HEK293 (cell line): ENCODE measurements around the gene MRPL34.

Experiments used
- CTCF ChIA-PET: fragments of 350-600 bp; formaldehyde crosslinking; extraction: SDS; loops from one replicate; lab custom pipeline; 2021; ENCODE audit warnings: antibody characterized with exemption; lab: Yijun Ruan, JAX
- POLR2A ChIA-PET: fragments of 300-600 bp; formaldehyde crosslinking; extraction: SDS; loops from one replicate; lab custom pipeline; 2020; ENCODE audit warnings: antibody characterized with exemption, inconsistent platforms; lab: Yijun Ruan, JAX
- H3K27ac ChIP-seq: fragments of 200-500 bp; sonication (Bioruptor generic); 2 replicates; pipeline ENCODE4 v1.5.1; 2014; ENCODE audit warnings: low read depth, low read length, control low read depth, inconsistent platforms; ENCODE audit errors: extremely low read depth
- H3K36me3 ChIP-seq, 2 experiments: fragments of 200-500 bp in 1 of 2; sonication (Bioruptor generic) in 1 of 2; 1 replicate in 1 of 2; 2 replicates in 1 of 2; pipeline ENCODE4 v1.5.1; 2014 to 2017; ENCODE audit warnings: inconsistent platforms in 2 of 2, low read length in 2 of 2; ENCODE audit not compliant: control insufficient read depth in 2 of 2, insufficient read depth in 1 of 2
- H3K4me1 ChIP-seq: fragments of 200-500 bp; sonication (Bioruptor generic); 2 replicates; pipeline ENCODE4 v1.5.1; 2014; ENCODE audit warnings: mild to moderate bottlenecking, low read length, inconsistent platforms; ENCODE audit not compliant: control insufficient read depth, insufficient read depth
- H3K4me3 ChIP-seq: 2 replicates; pipeline ENCODE4 v1.5.1; 2011; ENCODE audit warnings: low read depth, mild to moderate bottlenecking, control low read depth, low read length, moderate library complexity
- H3K9me3 ChIP-seq: fragments of 200-500 bp; sonication (Bioruptor generic); 2 replicates; pipeline ENCODE4 v1.5.1; 2014; ENCODE audit warnings: low read depth, low read length, inconsistent platforms; ENCODE audit not compliant: control insufficient read depth, insufficient read depth
- BCL11A ChIP-seq: fragments of 450-650 bp; formaldehyde crosslinking; IDR thresholded peaks from 2 replicates; pipeline ENCODE4 v1.5.1; 2016; ENCODE audit warnings: low read depth, missing biosample characterization, missing genetic modification characterization
- BCL11B ChIP-seq: fragments of 450-650 bp; formaldehyde crosslinking; IDR thresholded peaks from 2 replicates; pipeline ENCODE4 v1.5.1; 2016; ENCODE audit warnings: low read depth, missing biosample characterization, missing genetic modification characterization
- HIC1 ChIP-seq: fragments of 450-650 bp; formaldehyde crosslinking; IDR thresholded peaks from 2 replicates; pipeline ENCODE4 v1.5.1; 2016; ENCODE audit warnings: missing biosample characterization, missing genetic modification characterization
- KLF7 ChIP-seq: fragments of 450-650 bp; formaldehyde crosslinking; IDR thresholded peaks from 2 replicates; pipeline ENCODE4 v1.5.1; 2016; ENCODE audit warnings: missing biosample characterization, missing genetic modification characterization, borderline replicate concordance
- OSR2 ChIP-seq: fragments of 450-650 bp; formaldehyde crosslinking; IDR thresholded peaks from 2 replicates; pipeline ENCODE4 v1.5.1; 2016; ENCODE audit warnings: missing biosample characterization, missing genetic modification characterization
- SCRT1 ChIP-seq: fragments of 450-650 bp; formaldehyde crosslinking; IDR thresholded peaks from 2 replicates; pipeline ENCODE4 v1.5.1; 2016; ENCODE audit warnings: missing biosample characterization, missing genetic modification characterization, borderline replicate concordance
- SP3 ChIP-seq: fragments of 450-650 bp; formaldehyde crosslinking; IDR thresholded peaks from 2 replicates; pipeline ENCODE4 v1.5.1; 2016; ENCODE audit warnings: missing biosample characterization, missing genetic modification characterization
- TCF7L2 ChIP-seq: IDR thresholded peaks from 2 replicates; pipeline ENCODE4 v1.6.1; 2011; ENCODE audit warnings: low read depth, mild to moderate bottlenecking, inconsistent platforms, low read length, moderate library complexity, borderline replicate concordance
- ZBTB20 ChIP-seq: fragments of 450-650 bp; formaldehyde crosslinking; IDR thresholded peaks from 2 replicates; pipeline ENCODE4 v1.5.1; 2016; ENCODE audit warnings: missing biosample characterization, missing genetic modification characterization
- ZEB2 ChIP-seq: fragments of 450-650 bp; formaldehyde crosslinking; IDR thresholded peaks from 2 replicates; pipeline ENCODE4 v1.5.1; 2016; ENCODE audit warnings: missing biosample characterization, missing genetic modification characterization
- ZFP41 ChIP-seq: fragments of 450-650 bp; formaldehyde crosslinking; IDR thresholded peaks from 2 replicates; pipeline ENCODE4 v1.5.1; 2016; ENCODE audit warnings: missing biosample characterization, missing genetic modification characterization, borderline replicate concordance
- ZNF10 ChIP-seq: fragments of 450-650 bp; formaldehyde crosslinking; IDR thresholded peaks from 2 replicates; pipeline ENCODE4 v1.5.1; 2017; ENCODE audit warnings: missing biosample characterization, missing genetic modification characterization
- ZNF155 ChIP-seq: fragments of 450-650 bp; formaldehyde crosslinking; IDR thresholded peaks from 2 replicates; pipeline ENCODE4 v1.5.1; 2016; ENCODE audit warnings: missing biosample characterization, missing genetic modification characterization
- ZNF16 ChIP-seq: fragments of 450-650 bp; formaldehyde crosslinking; IDR thresholded peaks from 2 replicates; pipeline ENCODE4 v1.5.1; 2016; ENCODE audit warnings: low read depth, missing biosample characterization, missing genetic modification characterization
- ZNF26 ChIP-seq: fragments of 450-650 bp; formaldehyde crosslinking; IDR thresholded peaks from 2 replicates; pipeline ENCODE4 v1.5.1; 2016; ENCODE audit warnings: missing biosample characterization, missing genetic modification characterization
- ZNF433 ChIP-seq: fragments of 450-650 bp; formaldehyde crosslinking; IDR thresholded peaks from 2 replicates; pipeline ENCODE4 v1.5.1; 2016; ENCODE audit warnings: missing biosample characterization, missing genetic modification characterization, low read depth
- ZNF549 ChIP-seq: fragments of 450-650 bp; IDR thresholded peaks from 2 replicates; pipeline ENCODE4 v1.5.1; 2018; ENCODE audit warnings: missing biosample characterization, missing genetic modification characterization, mild to moderate bottlenecking, inconsistent platforms, moderate library complexity
- ZNF560 ChIP-seq: fragments of 450-650 bp; formaldehyde crosslinking; IDR thresholded peaks from 2 replicates; pipeline ENCODE4 v1.5.1; 2017; ENCODE audit warnings: missing biosample characterization, missing genetic modification characterization, borderline replicate concordance
- ZSCAN4 ChIP-seq: fragments of 450-650 bp; formaldehyde crosslinking; IDR thresholded peaks from 2 replicates; pipeline ENCODE4 v1.5.1; 2017; ENCODE audit warnings: missing biosample characterization, missing genetic modification characterization
- TF ChIP-seq, protein P1 (sequence below): fragments of 450-650 bp; formaldehyde crosslinking; IDR thresholded peaks from 2 replicates; pipeline ENCODE4 v1.5.1; 2016; ENCODE audit warnings: missing biosample characterization, missing genetic modification characterization
- TF ChIP-seq, protein P2 (sequence below): fragments of 450-650 bp; formaldehyde crosslinking; IDR thresholded peaks from 2 replicates; pipeline ENCODE4 v1.5.1; 2016; ENCODE audit warnings: missing biosample characterization, missing genetic modification characterization

Gene MRPL34

DNA sequence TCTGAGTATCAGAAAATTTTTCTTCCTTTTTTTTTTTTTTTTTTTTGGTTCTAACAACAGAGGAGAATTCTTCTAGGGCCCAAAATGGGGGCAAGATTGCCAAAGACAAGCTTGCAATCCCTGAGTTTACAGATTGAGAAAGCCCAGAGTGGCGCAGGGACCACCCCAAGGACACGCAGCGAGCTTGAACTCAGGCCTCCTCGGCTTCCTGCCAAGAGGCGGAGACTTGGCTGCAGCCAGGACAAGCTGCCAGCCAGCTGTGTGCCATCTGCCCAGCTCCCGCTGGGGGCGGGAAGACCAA, 506 bp upstream of the MRPL34 start (continued):
- no peak for TF ChIP-seq ZNF549 (tag by site-specific recombination)
- TF ChIP-seq ZNF433 (tag by site-specific recombination), result no peak
- TF ChIP-seq, protein P1, sequence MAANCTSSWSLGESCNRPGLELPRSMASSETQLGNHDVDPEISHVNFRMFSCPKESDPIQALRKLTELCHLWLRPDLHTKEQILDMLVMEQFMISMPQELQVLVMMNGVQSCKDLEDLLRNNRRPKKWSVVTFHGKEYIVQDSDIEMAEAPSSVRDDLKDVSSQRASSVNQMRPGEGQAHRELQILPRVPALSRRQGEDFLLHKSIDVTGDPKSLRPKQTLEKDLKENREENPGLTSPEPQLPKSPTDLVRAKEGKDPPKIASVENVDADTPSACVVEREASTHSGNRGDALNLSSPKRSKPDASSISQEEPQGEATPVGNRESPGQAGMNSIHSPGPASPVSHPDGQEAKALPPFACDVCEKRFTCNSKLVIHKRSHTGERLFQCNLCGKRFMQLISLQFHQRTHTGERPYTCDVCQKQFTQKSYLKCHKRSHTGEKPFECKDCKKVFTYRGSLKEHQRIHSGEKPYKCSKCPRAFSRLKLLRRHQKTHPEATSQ (tag by site-specific recombination), result no peak
- TF ChIP-seq, protein P2, sequence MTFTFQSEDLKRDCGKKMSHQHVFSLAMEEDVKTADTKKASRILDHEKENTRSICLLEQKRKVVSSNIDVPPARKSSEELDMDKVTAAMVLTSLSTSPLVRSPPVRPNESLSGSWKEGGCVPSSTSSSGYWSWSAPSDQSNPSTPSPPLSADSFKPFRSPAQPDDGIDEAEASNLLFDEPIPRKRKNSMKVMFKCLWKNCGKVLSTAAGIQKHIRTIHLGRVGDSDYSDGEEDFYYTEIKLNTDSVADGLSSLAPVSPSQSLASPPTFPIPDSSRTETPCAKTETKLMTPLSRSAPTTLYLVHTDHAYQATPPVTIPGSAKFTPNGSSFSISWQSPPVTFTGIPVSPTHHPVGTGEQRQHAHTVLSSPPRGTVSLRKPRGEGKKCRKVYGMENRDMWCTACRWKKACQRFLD (tag by site-specific recombination), result no peak
- TF ChIP-seq, all 188 proteins: peak for 23

DNA sequence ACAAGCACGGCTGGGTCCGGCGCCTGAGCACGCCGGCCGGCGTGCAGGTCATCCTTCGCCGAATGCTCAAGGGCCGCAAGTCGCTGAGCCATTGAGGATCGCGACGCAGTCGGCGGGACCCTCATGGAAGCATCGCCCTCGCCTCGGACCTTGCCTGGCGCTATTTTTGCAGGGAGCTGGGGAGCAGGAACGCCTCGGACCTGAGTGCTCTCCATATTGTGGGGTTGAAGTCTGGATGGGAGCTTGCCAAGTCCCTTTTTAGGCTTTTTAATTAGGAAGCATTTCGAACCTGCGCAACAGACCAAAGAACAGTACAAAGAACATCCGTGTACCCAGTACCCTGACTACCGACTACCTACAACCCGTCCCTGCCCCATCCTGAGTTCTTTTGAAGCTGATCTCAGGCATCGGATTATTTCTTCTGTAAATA, 628 bp downstream of the MRPL34 start:
- Histone ChIP-seq H3K36me3 (peaks cover 0 to 5% of the 10 kb centered on the region in 2 experiments; a peak in 1 of 3 replicates), H3K9me3 (no peaks in the 10 kb centered on the region), H3K4me3 (peak overlapping the region; percentile 83), H3K27ac (peak overlapping the region; percentile 76; the same call in 1 of the 2 replicates), H3K4me1 (peaks cover 3% of the 10 kb centered on the region)
- POLR2A ChIA-PET, result interaction anchor here (0.7 to 2.8 kb wide), 6 partner anchors 11 to 182 kb away, joined by 3 to 22 read pairs (median 8); partner anchors contain the start of genes ANO8, BABAM1 and USE1
- CTCF ChIA-PET, result interaction anchor here (0.7 to 1.3 kb wide), 5 partner anchors 15 to 101 kb away, joined by 3 to 6 read pairs (median 4); no protein-coding TSS in a partner anchor
- TF ChIP-seq ZBTB20 (tag by site-specific recombination), result peak; percentile 39; the same call in 1 of the 2 replicates
- TF ChIP-seq ZFP41 (tag by site-specific recombination), result no peak
- TF ChIP-seq, protein P2 (tag by site-specific recombination), result peak; percentile 90; the same call in 1 of the 2 replicates
- TF ChIP-seq TCF7L2, result 0 out of 2 replicates have a peak, but pooled peaks have one; percentile 49
- no peak for TF ChIP-seq ZNF560 (tag by site-specific recombination)
- TF ChIP-seq BCL11A (tag by site-specific recombination), result 0 out of 2 replicates have a peak, but pooled peaks have one; percentile 10
- peak; percentile 57 for TF ChIP-seq ZNF10 (tag by site-specific recombination)

GRCh38 chr19:17307876-17308377, 2.3 kb downstream of the MRPL34 start:
- H3K9me3 ChIP-seq, result no peaks in the 10 kb centered on the region
- H3K27ac ChIP-seq, result no peak overlapping the region
- H3K36me3 ChIP-seq, result peaks cover 0 to 17% of the 10 kb centered on the region in 2 experiments; a peak in 1 of 3 replicates
- no peak overlapping the region for H3K4me3 ChIP-seq
- peaks cover 3% of the 10 kb centered on the region for H3K4me1 ChIP-seq
- POLR2A ChIA-PET, result interaction anchor here (0.6 to 2.9 kb wide), 3 partner anchors 20 to 112 kb away, joined by 3 to 64 read pairs (median 8); partner anchors contain the start of genes ANO8 and GTPBP3
- CTCF ChIA-PET, result interaction anchor here (0.6 to 1.3 kb wide), 5 partner anchors 13 to 1051 kb away, joined by 3 to 5 read pairs (median 4); no protein-coding TSS in a partner anchor
- no peak for TF ChIP-seq ZNF155 (tag by site-specific recombination)
- TF ChIP-seq ZEB2, result no peak
- TF ChIP-seq ZNF16, result peak; percentile 75
- TF ChIP-seq ZSCAN4, result no peak
- TF ChIP-seq ZNF549 (tag by site-specific recombination), result no peak
- no peak for TF ChIP-seq OSR2 (tag by site-specific recombination)
- 0 out of 2 replicates have a peak, but pooled peaks have one; percentile 14 for TF ChIP-seq BCL11A (tag by site-specific recombination)
- TF ChIP-seq SCRT1 (tag by site-specific recombination), result peak; percentile 87
- TF ChIP-seq BCL11B (tag by site-specific recombination), result no peak
- TF ChIP-seq KLF7 (tag by site-specific recombination), result no peak
- TF ChIP-seq HIC1 (tag by site-specific recombination), result 0 out of 2 replicates have a peak, but pooled peaks have one; percentile 16
- TF ChIP-seq ZNF26, result no peak
- TF ChIP-seq SP3 (tag by site-specific recombination), result no peak
